HEK293T (cell line): ENCODE measurements around the gene TMX2.

Experiments used
- CTCF ChIA-PET: fragments of 350-600 bp; formaldehyde crosslinking; extraction: SDS; loops from one replicate; lab custom pipeline; 2021; ENCODE audit warnings: antibody characterized with exemption, inconsistent platforms; lab: Yijun Ruan, JAX
- POLR2A ChIA-PET: fragments of 350-600 bp; formaldehyde crosslinking; extraction: SDS; loops from one replicate; lab custom pipeline; 2020; ENCODE audit warnings: antibody characterized with exemption, inconsistent platforms; lab: Yijun Ruan, JAX
- DNase-seq: peaks from one replicate; pipeline ENCODE4 v3.0.0; 2012; ENCODE audit warnings: mixed read lengths; ENCODE audit errors: extremely low spot score
- ARNT ChIP-seq: fragments of 450-650 bp; IDR thresholded peaks from 2 replicates; pipeline ENCODE4 v1.6.1; 2017; ENCODE audit warnings: mild to moderate bottlenecking
- BHLHE40 ChIP-seq: fragments of 450-650 bp; IDR thresholded peaks from 2 replicates; pipeline ENCODE4 v1.6.1; 2016; ENCODE audit warnings: mild to moderate bottlenecking, moderate library complexity, borderline replicate concordance
- CTBP1 ChIP-seq: fragments of 450-650 bp; IDR thresholded peaks from 2 replicates; pipeline ENCODE4 v1.6.1; 2016; ENCODE audit warnings: borderline replicate concordance
- ELF4 ChIP-seq: fragments of 450-650 bp; IDR thresholded peaks from 2 replicates; pipeline ENCODE4 v1.6.1; 2017; ENCODE audit warnings: antibody characterized with exemption
- FOXA1 ChIP-seq: fragments of 450-650 bp; IDR thresholded peaks from 2 replicates; pipeline ENCODE4 v1.6.1; 2016; ENCODE audit warnings: mild to moderate bottlenecking
- FOXK2 ChIP-seq: fragments of 450-650 bp; IDR thresholded peaks from 2 replicates; pipeline ENCODE4 v1.6.1; 2016; ENCODE audit warnings: mild to moderate bottlenecking
- FOXM1 ChIP-seq: fragments of 450-650 bp; IDR thresholded peaks from 2 replicates; pipeline ENCODE4 v1.6.1; 2017; ENCODE audit warnings: mild to moderate bottlenecking, borderline replicate concordance
- HDGF ChIP-seq: fragments of 450-650 bp; IDR thresholded peaks from 2 replicates; pipeline ENCODE4 v1.6.1; 2017; ENCODE audit warnings: antibody characterized with exemption, borderline replicate concordance
- L3MBTL2 ChIP-seq: fragments of 450-650 bp; conservative IDR thresholded peaks from 2 replicates; pipeline ENCODE4 v1.6.1; 2016; ENCODE audit warnings: mild to moderate bottlenecking
- LEF1 ChIP-seq: fragments of 450-650 bp; IDR thresholded peaks from 2 replicates; pipeline ENCODE4 v1.6.1; 2017; ENCODE audit warnings: mild to moderate bottlenecking, borderline replicate concordance
- NFRKB ChIP-seq: fragments of 450-650 bp; IDR thresholded peaks from 2 replicates; pipeline ENCODE4 v1.6.1; 2016; ENCODE audit warnings: mild to moderate bottlenecking, moderate library complexity
- PKNOX1 ChIP-seq: fragments of 450-650 bp; IDR thresholded peaks from 2 replicates; pipeline ENCODE4 v1.6.1; 2016
- SP1 ChIP-seq: fragments of 450-650 bp; IDR thresholded peaks from 2 replicates; pipeline ENCODE4 v1.6.1; 2017
- SUZ12 ChIP-seq: fragments of 450-650 bp; IDR thresholded peaks from 2 replicates; pipeline ENCODE4 v1.6.1; 2016; ENCODE audit warnings: mild to moderate bottlenecking
- TARDBP ChIP-seq: fragments of 450-650 bp; IDR thresholded peaks from 2 replicates; pipeline ENCODE4 v1.6.1; 2016
- ZNF384 ChIP-seq: fragments of 450-650 bp; IDR thresholded peaks from 2 replicates; pipeline ENCODE4 v1.6.1; 2016

The TMX2 gene

DNA sequence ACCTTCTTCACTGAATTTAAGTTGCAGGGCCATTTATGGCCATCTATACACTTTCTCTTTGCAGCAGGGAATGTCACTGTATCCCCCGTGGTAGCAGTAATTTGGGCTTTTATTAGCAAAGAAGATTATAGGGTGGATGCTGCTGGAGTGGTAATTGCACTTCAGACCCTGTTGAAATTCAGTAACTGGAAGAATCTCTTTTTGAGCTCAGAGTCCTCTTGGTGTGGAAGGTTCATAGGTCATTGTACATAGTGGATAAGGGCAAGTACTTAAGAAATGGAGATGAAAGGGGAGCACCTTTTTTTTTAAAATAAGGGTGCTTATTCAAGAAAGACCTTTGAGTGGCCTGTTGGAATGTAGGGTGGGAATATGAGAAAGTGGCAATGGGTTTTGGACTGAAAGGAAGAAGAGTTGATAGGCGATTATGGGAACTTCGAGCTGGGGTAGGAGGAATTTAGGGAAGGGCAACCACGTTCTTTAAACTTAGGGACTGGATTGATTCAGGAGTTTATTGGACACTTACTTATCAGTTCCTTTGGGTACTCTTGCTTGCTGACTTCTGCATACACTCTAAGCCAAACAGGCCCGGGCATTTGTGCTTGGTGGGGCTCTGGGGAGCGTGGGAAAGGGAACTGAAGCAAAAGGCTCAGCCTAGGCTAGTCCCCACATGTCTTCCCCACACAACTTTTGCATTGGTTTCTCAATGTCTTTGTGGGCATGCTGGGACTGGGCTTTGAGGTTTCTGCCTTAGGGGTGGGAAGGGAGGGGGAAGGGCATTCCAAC, 75.7 kb downstream of the TMX2 start:
- TF ChIP-seq FOXK2, result no peak
- TF ChIP-seq CTBP1, result no peak
- no peak for TF ChIP-seq ARNT
- TF ChIP-seq ELF4, result no peak
- TF ChIP-seq LEF1, result no peak
- no peak for TF ChIP-seq L3MBTL2
- TF ChIP-seq TARDBP, result no peak
- TF ChIP-seq FOXA1, result no peak
- TF ChIP-seq PKNOX1, result no peak
- TF ChIP-seq SP1, result no peak
- TF ChIP-seq BHLHE40, result no peak
- TF ChIP-seq NFRKB, result no peak
- TF ChIP-seq HDGF, result no peak
- no peak for TF ChIP-seq ZNF384
- no peak for TF ChIP-seq SUZ12
- no peak for TF ChIP-seq FOXM1
- ChIA-PET POLR2A (no interaction called here), CTCF (no interaction called here)
- DNase-seq, result no peak

GRCh38 chr11:57788703-57789088, 76.3 kb downstream of the TMX2 start:
- TF ChIP-seq ELF4 (no peak), PKNOX1 (no peak), FOXM1 (no peak), NFRKB (no peak), FOXK2 (no peak), TARDBP (no peak), ZNF384 (no peak), L3MBTL2 (no peak), LEF1 (no peak), SUZ12 (no peak), FOXA1 (no peak), HDGF (no peak), ARNT (no peak), SP1 (no peak), BHLHE40 (no peak), CTBP1 (no peak)
- CTCF ChIA-PET, result no interaction called here
- POLR2A ChIA-PET, result no interaction called here
- no peak for DNase-seq
